Endometrium (tissue), 2 donors: ENCODE results near the gene TPK1.

Experiments used
- FAIRE-seq: peaks from 2 replicates; lab custom pipeline; 2012; peaks lifted over from hg19 to GRCh38; lab: Jason Lieb, UNC
- donor health status: control.
- donor health status: control.

TPK1 gene

GRCh38 chr7:144835652-144836544 lies at the start of gene TPK1:
Gene TPK1, minus strand, starts transcription at chr7:144836053. Its CDS starts 451 bp downstream, at chr7:144835602.
- FAIRE-seq, result peak; percentile 73

DNA sequence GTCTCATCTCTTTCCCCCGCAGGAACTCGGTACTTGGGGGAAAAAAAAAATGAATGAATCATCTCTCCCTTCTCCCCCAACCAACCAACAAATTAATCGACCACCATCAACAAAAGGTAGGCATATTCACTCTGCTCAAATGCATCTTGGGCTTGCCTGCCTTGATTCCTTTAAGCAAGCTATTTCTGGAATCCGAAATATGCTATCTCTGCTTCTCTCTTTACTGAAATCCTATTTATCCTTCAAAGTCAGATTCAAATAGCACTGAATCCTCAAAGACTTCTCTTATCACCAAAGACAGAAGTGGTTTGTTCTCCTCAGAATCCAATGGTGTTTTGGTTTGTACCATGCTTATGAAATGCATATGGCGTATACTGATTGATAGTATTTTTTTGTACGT lies 49.6 kb upstream of the TPK1 start:
- no peak for FAIRE-seq

GRCh38 chr7:144884896-144885295 lies 49.0 kb upstream of the TPK1 start:
- FAIRE-seq, result no peak

GRCh38 chr7:144873316-144873845 lies 37.5 kb upstream of the TPK1 start:
- FAIRE-seq, result no peak

DNA sequence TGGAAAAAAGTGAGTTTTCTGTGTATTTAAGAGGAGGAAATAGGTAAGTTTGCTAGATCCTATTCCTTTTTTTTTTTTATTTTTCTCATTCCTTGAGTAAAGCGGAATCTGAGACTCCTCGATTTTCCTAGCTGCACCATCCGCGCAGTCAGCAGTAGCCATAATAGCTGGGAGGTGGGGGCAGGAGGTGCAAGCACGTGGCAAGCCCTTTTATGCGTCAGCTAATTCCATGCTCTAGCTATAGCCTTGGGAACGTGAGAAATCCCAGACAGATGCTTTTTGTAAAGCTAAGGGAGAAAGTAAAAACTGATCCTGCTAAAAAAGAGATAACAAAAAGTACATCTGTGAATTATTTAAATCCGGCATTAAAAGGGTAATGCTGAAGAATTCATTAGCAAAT lies 33.2 kb upstream of the TPK1 start:
- FAIRE-seq, result no peak

- FAIRE-seq, result no peak
Observed at GRCh38 chr7:144866189-144866588, 30.3 kb upstream of the TPK1 start.

DNA sequence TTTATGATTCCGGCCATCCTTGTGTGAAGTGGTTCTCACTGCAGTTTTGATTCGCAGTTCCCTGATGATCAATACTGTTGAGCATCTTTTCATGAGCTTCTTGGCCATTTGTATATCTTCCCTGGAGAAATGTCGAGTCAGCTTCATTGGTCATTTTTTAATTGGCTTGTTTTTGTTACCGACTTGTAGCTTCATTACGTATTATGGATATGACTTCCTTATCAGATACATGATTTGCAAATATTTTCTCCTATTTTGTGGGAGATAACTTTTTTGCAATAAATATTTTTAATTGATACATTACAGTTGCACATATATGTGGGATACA lies 27.4 kb upstream of the TPK1 start:
- no peak for FAIRE-seq

DNA sequence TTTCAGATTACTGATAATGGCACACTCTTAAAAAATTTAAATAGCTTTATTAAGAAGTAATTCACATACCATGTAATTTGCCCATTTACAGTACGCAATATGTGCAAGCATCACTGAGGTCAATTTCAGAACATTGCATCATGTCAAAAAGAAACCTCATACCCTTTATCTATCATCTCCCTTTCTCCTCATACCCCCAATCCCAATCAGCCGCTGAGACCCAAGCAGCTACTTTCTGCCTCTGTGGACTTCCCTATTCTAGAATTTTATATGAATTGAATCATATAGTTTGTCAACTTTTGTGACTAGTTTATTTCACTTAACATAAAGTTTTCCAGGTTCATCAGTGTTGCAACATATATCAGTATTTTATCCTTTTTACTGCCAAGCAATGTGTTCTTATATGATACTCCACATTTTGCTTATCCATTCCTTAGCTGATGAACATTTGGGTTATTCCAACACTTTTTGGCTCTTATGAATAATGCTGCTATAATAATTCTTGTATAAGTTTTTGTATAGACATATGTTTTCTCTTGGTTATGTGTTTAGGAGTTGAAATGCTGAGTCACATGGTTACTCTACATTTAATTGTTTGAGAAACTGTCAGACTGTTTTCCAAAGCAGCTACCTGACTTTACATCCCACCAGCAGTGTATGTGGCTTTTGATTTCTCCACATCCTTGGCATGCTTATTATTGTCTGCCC lies 26.9 kb upstream of the TPK1 start:
- no peak for FAIRE-seq

DNA sequence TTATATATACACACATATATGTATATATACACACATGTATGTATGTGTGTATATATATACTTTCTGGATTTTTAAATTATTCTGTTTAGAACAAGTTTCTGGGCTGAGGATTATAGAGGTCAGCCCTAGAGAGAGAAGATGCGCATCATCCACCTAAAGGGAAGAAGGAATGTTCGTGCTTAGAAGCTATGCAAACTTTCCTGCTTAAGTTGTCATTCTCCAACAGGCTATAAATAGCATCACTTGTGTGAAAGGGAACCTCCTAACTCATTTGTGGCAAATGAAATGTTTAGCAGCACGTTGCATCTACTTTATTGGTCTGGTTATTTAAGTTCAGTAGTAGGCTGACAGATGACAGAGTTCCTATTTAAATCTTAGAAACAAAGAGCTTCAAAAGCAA lies 23.9 kb upstream of the TPK1 start:
- FAIRE-seq, result no peak

DNA sequence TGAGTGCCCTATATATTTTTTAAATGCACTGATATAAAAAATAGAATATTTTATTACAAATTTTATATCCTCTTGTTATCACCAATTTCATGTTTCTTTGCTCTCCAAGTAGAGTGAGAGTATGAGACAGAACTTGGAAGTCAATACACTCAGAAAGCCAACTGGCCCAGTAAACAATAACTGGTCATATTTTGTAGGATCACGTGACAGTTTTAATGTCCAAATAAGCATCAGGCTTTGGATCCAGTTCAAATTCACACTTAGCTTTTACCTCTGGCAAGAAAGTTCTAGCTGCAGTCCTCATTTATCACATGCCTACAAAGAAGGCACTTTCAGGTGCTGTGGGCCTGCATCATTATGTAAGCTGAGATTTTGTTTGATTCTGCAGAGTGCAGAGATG lies 21.6 kb upstream of the TPK1 start:
- no peak for FAIRE-seq

- no peak for FAIRE-seq
Observed at GRCh38 chr7:144854839-144855424, 19.1 kb upstream of the TPK1 start.

DNA sequence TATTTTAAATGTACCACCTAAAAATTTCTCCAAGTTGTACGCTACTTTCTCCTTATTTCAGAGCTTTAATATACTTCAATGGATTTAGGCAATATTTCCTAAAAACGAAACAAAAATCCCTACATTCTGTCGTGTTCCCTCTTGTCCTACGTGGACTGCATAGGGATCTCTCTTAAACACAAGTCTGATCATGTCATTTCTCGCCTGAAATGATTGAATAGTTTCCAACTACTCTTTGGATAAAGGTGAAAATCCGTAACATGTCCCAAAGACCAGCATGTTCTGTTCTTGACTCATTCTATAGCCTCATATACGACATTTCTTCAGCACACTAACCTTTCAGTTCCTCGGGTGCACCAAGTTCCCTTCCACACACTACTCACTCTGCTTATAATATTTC lies 17.7 kb upstream of the TPK1 start:
- FAIRE-seq, result no peak

GRCh38 chr7:144848078-144848477 lies 12.2 kb upstream of the TPK1 start:
- FAIRE-seq, result no peak

GRCh38 chr7:144842377-144842851 lies 6.6 kb upstream of the TPK1 start:
- no peak for FAIRE-seq

DNA sequence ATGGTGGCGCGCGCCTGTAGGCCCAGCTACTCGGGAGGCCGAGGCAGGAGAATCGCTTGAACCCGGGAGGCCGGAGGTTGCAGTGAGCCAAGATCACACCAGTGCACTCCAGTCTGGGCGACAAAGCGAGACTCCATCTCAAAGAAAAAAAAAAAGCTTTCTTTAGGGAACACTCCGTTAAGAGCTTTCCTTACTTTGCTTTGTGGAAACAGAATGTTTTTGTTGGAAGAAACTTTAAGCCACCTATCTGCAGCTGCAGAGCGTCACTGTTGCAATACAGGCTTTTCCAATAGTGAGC lies 641 bp upstream of the TPK1 start:
- no peak for FAIRE-seq

DNA sequence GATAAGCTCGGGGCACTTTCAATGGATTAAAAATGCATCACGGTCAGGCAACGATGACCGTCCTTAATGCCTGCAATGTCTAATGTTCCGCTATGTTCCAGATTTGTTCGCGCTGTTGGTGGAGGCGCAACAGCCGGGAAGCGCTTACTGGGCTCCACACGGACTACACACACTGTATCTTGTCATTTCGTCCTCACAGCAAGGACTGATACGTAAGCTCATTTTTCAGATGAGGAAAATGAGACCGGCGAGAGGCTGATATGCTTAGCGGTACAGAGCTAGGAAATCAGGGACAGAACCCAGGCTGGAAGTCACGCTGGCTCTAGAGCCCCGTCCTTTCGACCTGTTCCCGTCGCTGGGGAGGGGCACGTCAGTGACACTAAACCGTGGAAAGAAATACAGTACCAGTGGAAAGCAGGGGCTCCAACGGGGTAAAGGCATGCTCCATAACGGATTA lies 670 bp downstream of the TPK1 start:
- no peak for FAIRE-seq

DNA sequence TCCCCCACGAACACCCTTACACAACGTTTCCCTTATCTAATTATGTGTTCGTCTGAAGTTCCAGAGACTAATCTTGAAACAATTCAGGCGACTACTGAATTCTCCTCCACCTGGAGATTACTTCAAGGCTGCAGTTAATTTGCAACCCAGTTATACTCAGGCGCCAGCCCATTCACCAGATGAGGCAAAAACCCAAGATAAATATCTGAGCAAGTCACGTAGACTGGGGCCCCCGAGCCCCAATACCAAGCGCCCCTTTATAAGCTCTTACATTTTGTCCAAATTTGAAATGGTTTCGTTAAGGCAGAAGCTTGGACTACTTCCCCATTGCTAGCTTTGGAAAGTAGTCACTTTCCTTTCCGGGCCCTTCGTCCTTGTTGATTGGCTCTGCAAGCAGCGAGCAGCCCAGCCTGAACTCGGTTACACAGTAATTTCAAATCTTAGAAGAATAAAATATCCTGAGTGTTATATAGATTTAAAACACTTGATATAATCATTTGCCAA lies 1.2 kb downstream of the TPK1 start:
- FAIRE-seq, result no peak

DNA sequence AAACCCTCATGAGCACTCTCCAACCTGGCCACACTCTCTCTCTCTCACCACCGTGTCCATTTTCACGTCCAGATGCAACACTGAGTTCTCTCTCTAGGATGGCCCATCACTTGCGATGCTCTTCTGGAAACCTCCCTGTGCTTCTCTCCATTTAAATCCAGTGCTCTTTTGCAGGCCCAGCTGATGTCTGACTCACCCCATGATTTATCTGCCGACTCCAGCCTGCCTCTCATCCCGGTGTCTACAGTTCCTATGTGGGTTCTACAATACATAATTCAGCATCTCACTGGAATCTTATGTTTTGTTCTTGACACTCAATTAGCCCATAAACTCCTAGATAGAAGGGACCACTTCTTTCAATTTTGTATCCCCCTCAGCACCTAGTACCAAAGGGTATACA lies 5.0 kb downstream of the TPK1 start:
- no peak for FAIRE-seq

- no peak for FAIRE-seq
Observed at GRCh38 chr7:144830024-144830785, 5.6 kb downstream of the TPK1 start.

- FAIRE-seq, result no peak
Observed at GRCh38 chr7:144827621-144828020, 8.2 kb downstream of the TPK1 start.

DNA sequence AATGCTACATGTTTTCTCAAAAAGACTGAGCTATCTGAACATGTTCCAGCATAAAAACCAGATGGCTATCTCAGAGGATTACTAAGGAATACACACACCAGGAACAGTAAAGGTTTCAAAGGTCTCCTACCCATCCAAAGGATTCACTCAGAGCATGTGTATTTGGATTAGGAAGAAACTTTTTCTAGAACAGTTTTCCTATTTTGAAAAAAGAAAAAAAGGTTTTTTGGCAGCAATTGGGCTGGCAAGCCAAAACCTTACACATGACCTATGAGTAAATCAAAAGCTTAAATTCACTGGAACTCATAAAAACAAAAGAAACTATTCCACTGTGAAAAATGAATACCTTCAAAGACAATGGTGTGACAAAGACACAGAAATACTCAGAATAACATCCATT lies 9.6 kb downstream of the TPK1 start:
- no peak for FAIRE-seq

GRCh38 chr7:144824360-144824759 lies 11.5 kb downstream of the TPK1 start:
- FAIRE-seq, result peak; percentile 64
